OCI-LY7 (cell line): Measurements from ENCODE around the gene YIPF1. TPM values are rescaled to one million over a fixed set of nuclear protein-coding genes. Genes with fewer than 3 reads are reported as not detected.

Experiments
- BruUV-seq: library from RNA; stranded (reverse); fragments of 400-500 nt; replicated peaks from 2 replicates; lab custom pipeline; 2021; lab: Mats Ljungman, UMichigan
- CTCF ChIA-PET: fragments of 300-600 bp; sonication (Branson Sonifier 250); formaldehyde crosslinking; loops from one replicate; lab custom pipeline; 2022; ENCODE audit warnings: antibody characterized with exemption; ENCODE audit not compliant: unreplicated experiment; lab: Charles Lee
- POLR2A ChIA-PET: fragments of 300-600 bp; sonication (Branson Sonifier 250); formaldehyde crosslinking; loops from one replicate; lab custom pipeline; 2022; ENCODE audit warnings: antibody characterized with exemption; lab: Charles Lee
- DNase-seq: peaks from one replicate; pipeline ENCODE4 v3.0.0-alpha.2; 2015; ENCODE audit warnings: low spot score
- H2AFZ ChIP-seq: fragments of 200-600 bp; sonication (generic), shearing (Covaris generic); 2 replicates; pipeline ENCODE4 v1.6.1; 2014; ENCODE audit warnings: mild to moderate bottlenecking, antibody characterized with exemption, low read length, moderate library complexity
- H3K27ac ChIP-seq: fragments of 200-600 bp; sonication (generic); 2 replicates; pipeline ENCODE4 v1.5.1; 2014; ENCODE audit warnings: mixed run types, low read depth, mild to moderate bottlenecking, moderate library complexity, low read length, inconsistent platforms; ENCODE audit not compliant: poor library complexity, severe bottlenecking
- H3K36me3 ChIP-seq: fragments of 200-600 bp; sonication (generic); 2 replicates; pipeline ENCODE4 v1.6.1; 2014; ENCODE audit warnings: mild to moderate bottlenecking, antibody characterized with exemption, low read length, moderate library complexity, mixed read lengths; ENCODE audit not compliant: insufficient read depth
- H3K4me1 ChIP-seq: fragments of 200-600 bp; sonication (generic); 2 replicates; pipeline ENCODE4 v1.5.1; 2014; ENCODE audit warnings: mild to moderate bottlenecking, low read length; ENCODE audit not compliant: insufficient read depth, poor library complexity, severe bottlenecking
- H3K4me2 ChIP-seq: fragments of 200-600 bp; sonication (generic); 2 replicates; pipeline ENCODE4 v1.6.1; 2014; ENCODE audit warnings: mild to moderate bottlenecking, low read length
- H3K4me3 ChIP-seq: fragments of 200-600 bp; sonication (generic); 2 replicates; pipeline ENCODE4 v1.5.1; 2014; ENCODE audit warnings: mild to moderate bottlenecking, low read depth, low read length; ENCODE audit not compliant: poor library complexity, severe bottlenecking
- H3K79me2 ChIP-seq: fragments of 200-600 bp; sonication (generic); 2 replicates; pipeline ENCODE4 v1.6.1; 2016; ENCODE audit warnings: low read depth, mild to moderate bottlenecking, low read length, moderate library complexity, mixed read lengths; ENCODE audit not compliant: insufficient read depth
- H3K9me2 ChIP-seq: fragments of 200-600 bp; sonication (generic); 2 replicates; pipeline ENCODE4 v1.6.1; 2016; ENCODE audit warnings: mild to moderate bottlenecking, low read length, mixed read lengths; ENCODE audit not compliant: insufficient read depth
- H3K9me3 ChIP-seq: fragments of 200-600 bp; sonication (generic); 2 replicates; pipeline ENCODE4 v1.6.1; 2014; ENCODE audit warnings: mild to moderate bottlenecking, mixed run types, low read length, mixed read lengths
- H4K20me1 ChIP-seq: fragments of 200-600 bp; sonication (generic); 2 replicates; pipeline ENCODE4 v1.6.1; 2014; ENCODE audit warnings: mild to moderate bottlenecking, antibody characterized with exemption, low read length, moderate library complexity, mixed read lengths; ENCODE audit not compliant: insufficient read depth
- EZH2phosphoT487 ChIP-seq: fragments of 200-600 bp; sonication (generic); IDR thresholded peaks from 2 replicates; pipeline ENCODE4 v1.6.1; 2018; ENCODE audit warnings: low read depth, borderline replicate concordance, mild to moderate bottlenecking, mixed run types, antibody characterized with exemption, low read length, moderate library complexity, mixed read lengths
- intact Hi-C: fragments of 100-400 bp; cut with micrococcal nuclease; formaldehyde crosslinking; loops from one replicate; pipeline ENCODE4 v1.10.0; 2022; ENCODE audit not compliant: unreplicated experiment
- total RNA-seq, 2 experiments: library from RNA; depleted of rRNA in 1 of 2; stranded (reverse); fragments of >200 nt in 1 of 2; shearing (Covaris generic) in 1 of 2; gene quantifications; 2 replicates each; pipeline ENCODE4 v1.2.3, GENCODE V29; 2014 to 2022
- TF ChIP-seq, protein P1 (sequence below): fragments of 200-600 bp; sonication (generic); conservative IDR thresholded peaks from 2 replicates; pipeline ENCODE4 v1.5.1; 2014; ENCODE audit warnings: mild to moderate bottlenecking, antibody characterized with exemption, low read length, moderate library complexity, mixed read lengths

The YIPF1 gene
- total RNA-seq, 2 experiments from 2014 or later: 15.0 to 16.7 TPM

DNA sequence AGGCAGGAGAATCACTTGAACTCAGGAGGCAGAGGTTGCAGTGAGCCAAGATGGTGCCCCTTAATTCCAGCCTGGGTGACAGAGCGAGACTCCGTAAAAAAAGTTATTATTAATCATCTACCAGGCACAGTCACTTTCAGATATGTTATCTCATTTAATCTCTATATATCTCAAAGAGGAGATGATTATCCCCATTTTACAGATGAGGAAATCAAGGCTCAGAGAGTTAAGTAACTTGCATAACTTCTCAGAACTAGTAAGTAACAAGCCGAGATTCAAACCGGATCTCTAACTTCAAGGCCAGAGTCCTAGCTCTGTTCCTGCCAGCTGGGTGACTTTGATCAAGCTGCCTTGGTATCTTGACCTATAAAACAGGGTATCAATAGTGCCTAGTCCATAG lies 21.8 kb upstream of the YIPF1 start:
- no peak for TF ChIP-seq EZH2phosphoT487
- TF ChIP-seq, protein P1, sequence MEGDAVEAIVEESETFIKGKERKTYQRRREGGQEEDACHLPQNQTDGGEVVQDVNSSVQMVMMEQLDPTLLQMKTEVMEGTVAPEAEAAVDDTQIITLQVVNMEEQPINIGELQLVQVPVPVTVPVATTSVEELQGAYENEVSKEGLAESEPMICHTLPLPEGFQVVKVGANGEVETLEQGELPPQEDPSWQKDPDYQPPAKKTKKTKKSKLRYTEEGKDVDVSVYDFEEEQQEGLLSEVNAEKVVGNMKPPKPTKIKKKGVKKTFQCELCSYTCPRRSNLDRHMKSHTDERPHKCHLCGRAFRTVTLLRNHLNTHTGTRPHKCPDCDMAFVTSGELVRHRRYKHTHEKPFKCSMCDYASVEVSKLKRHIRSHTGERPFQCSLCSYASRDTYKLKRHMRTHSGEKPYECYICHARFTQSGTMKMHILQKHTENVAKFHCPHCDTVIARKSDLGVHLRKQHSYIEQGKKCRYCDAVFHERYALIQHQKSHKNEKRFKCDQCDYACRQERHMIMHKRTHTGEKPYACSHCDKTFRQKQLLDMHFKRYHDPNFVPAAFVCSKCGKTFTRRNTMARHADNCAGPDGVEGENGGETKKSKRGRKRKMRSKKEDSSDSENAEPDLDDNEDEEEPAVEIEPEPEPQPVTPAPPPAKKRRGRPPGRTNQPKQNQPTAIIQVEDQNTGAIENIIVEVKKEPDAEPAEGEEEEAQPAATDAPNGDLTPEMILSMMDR: no peak
- H3K4me2 ChIP-seq: no peak overlapping the region
- H3K4me3 ChIP-seq: no peak overlapping the region
- no peaks in the 10 kb centered on the region for H3K79me2 ChIP-seq
- H3K9me2 ChIP-seq: no peaks in the 10 kb centered on the region
- intact Hi-C loops: no loop called here
- DNase-seq: no peak
- no peaks in the 10 kb centered on the region for H3K4me1 ChIP-seq
- no peaks in the 10 kb centered on the region for H3K36me3 ChIP-seq
- no peaks in the 10 kb centered on the region for H4K20me1 ChIP-seq
- no peak overlapping the region for H2AFZ ChIP-seq
- H3K27ac ChIP-seq: no peak overlapping the region
- no TSS peak for BruUV-seq
- no peaks in the 10 kb centered on the region for H3K9me3 ChIP-seq
- ChIA-PET CTCF (no interaction called here), POLR2A (interaction anchor here (1.5 kb wide), 1 partner anchor 13 kb away, joined by 3 read pairs; no protein-coding TSS in a partner anchor)

- H3K36me3 ChIP-seq: no peaks in the 10 kb centered on the region
- no peaks in the 10 kb centered on the region for H3K9me3 ChIP-seq
- no peaks in the 10 kb centered on the region for H3K4me1 ChIP-seq
- no peak overlapping the region for H3K4me2 ChIP-seq
- H3K4me3 ChIP-seq: no peak overlapping the region
- no TSS peak for BruUV-seq
- no peaks in the 10 kb centered on the region for H3K79me2 ChIP-seq
- TF ChIP-seq EZH2phosphoT487: no peak
- TF ChIP-seq, protein P1: no peak
- ChIA-PET POLR2A (no interaction called here), CTCF (no interaction called here)
- no peak overlapping the region for H3K27ac ChIP-seq
- no peaks in the 10 kb centered on the region for H4K20me1 ChIP-seq
- DNase-seq: no peak
- H2AFZ ChIP-seq: no peak overlapping the region
- H3K9me2 ChIP-seq: no peaks in the 10 kb centered on the region
- intact Hi-C loops: no loop called here
Measured at GRCh38 chr1:53909946-53910345, 20.3 kb upstream of the YIPF1 start.

- intact Hi-C loops: no loop called here
- TF ChIP-seq EZH2phosphoT487: no peak
- TF ChIP-seq, protein P1: no peak
- Histone ChIP-seq H3K4me3 (no peak overlapping the region), H3K9me3 (no peaks in the 10 kb centered on the region), H3K79me2 (no peaks in the 10 kb centered on the region), H3K4me2 (no peak overlapping the region), H3K4me1 (no peaks in the 10 kb centered on the region), H3K27ac (no peak overlapping the region), H3K36me3 (no peaks in the 10 kb centered on the region), H4K20me1 (no peaks in the 10 kb centered on the region), H3K9me2 (no peaks in the 10 kb centered on the region), H2AFZ (no peak overlapping the region)
- CTCF ChIA-PET: no interaction called here
- POLR2A ChIA-PET: no interaction called here
- no TSS peak for BruUV-seq
- no peak for DNase-seq
Measured at GRCh38 chr1:53906121-53906520, 16.5 kb upstream of the YIPF1 start.
